HepG2 (cell line): ENCODE measurements around the gene ZNF326.

Experiments used
- ASH2L ChIP-seq: fragments of 300-600, 200-600 bp; sonication (generic); IDR thresholded peaks from 2 replicates; pipeline ENCODE4 v1.7.0; 2017; ENCODE audit warnings: low read depth, mild to moderate bottlenecking, moderate library complexity, mixed read lengths, low read length; ENCODE audit not compliant: insufficient read length
- GTF2F1 ChIP-seq: fragments of 150-350 bp; IDR thresholded peaks from 2 replicates; pipeline ENCODE4 v1.6.1; 2014; ENCODE audit warnings: low read length
- TF ChIP-seq, protein P1 (sequence below): sonication (generic); formaldehyde crosslinking; IDR thresholded peaks from 2 replicates; pipeline ENCODE4 v1.4.0; 2020; ENCODE audit warnings: missing genetic modification reagents, borderline replicate concordance
- TF ChIP-seq, protein P2 (sequence below): sonication (generic); formaldehyde crosslinking; IDR thresholded peaks from 2 replicates; pipeline ENCODE4 v1.5.1; 2020; ENCODE audit warnings: mild to moderate bottlenecking, missing genetic modification reagents, moderate library complexity

DNA sequence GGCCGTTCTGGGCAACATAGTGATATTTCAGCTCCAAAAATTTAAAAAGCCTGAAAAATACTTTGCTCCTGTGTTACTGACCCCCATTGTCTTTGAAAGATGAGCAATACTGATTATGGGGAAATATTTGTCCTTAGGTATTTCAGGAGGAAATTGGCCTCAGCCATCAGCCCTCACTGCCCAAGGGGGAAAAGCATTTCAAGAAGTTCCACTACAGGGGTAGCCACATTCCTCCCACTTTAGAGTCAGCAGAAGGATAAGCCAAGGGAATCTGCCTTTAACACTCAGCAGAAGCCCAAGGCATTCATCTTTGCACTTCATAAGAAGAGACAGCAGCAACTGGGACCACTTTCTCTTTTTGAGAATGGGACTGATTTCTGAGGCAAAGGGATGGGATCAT lies 40.5 kb upstream of the ZNF326 start:
- no peak for TF ChIP-seq GTF2F1
- TF ChIP-seq, protein P1, sequence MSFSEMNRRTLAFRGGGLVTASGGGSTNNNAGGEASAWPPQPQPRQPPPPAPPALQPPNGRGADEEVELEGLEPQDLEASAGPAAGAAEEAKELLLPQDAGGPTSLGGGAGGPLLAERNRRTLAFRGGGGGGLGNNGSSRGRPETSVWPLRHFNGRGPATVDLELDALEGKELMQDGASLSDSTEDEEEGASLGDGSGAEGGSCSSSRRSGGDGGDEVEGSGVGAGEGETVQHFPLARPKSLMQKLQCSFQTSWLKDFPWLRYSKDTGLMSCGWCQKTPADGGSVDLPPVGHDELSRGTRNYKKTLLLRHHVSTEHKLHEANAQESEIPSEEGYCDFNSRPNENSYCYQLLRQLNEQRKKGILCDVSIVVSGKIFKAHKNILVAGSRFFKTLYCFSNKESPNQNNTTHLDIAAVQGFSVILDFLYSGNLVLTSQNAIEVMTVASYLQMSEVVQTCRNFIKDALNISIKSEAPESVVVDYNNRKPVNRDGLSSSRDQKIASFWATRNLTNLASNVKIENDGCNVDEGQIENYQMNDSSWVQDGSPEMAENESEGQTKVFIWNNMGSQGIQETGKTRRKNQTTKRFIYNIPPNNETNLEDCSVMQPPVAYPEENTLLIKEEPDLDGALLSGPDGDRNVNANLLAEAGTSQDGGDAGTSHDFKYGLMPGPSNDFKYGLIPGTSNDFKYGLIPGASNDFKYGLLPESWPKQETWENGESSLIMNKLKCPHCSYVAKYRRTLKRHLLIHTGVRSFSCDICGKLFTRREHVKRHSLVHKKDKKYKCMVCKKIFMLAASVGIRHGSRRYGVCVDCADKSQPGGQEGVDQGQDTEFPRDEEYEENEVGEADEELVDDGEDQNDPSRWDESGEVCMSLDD (CRISPR knock-in tag) = no peak
- TF ChIP-seq ASH2L = no peak
- TF ChIP-seq, protein P2, sequence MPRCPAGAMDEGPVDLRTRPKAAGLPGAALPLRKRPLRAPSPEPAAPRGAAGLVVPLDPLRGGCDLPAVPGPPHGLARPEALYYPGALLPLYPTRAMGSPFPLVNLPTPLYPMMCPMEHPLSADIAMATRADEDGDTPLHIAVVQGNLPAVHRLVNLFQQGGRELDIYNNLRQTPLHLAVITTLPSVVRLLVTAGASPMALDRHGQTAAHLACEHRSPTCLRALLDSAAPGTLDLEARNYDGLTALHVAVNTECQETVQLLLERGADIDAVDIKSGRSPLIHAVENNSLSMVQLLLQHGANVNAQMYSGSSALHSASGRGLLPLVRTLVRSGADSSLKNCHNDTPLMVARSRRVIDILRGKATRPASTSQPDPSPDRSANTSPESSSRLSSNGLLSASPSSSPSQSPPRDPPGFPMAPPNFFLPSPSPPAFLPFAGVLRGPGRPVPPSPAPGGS (CRISPR knock-in tag) = no peak
